ENCODE data around the gene FMN1.

Gene FMN1

DNA sequence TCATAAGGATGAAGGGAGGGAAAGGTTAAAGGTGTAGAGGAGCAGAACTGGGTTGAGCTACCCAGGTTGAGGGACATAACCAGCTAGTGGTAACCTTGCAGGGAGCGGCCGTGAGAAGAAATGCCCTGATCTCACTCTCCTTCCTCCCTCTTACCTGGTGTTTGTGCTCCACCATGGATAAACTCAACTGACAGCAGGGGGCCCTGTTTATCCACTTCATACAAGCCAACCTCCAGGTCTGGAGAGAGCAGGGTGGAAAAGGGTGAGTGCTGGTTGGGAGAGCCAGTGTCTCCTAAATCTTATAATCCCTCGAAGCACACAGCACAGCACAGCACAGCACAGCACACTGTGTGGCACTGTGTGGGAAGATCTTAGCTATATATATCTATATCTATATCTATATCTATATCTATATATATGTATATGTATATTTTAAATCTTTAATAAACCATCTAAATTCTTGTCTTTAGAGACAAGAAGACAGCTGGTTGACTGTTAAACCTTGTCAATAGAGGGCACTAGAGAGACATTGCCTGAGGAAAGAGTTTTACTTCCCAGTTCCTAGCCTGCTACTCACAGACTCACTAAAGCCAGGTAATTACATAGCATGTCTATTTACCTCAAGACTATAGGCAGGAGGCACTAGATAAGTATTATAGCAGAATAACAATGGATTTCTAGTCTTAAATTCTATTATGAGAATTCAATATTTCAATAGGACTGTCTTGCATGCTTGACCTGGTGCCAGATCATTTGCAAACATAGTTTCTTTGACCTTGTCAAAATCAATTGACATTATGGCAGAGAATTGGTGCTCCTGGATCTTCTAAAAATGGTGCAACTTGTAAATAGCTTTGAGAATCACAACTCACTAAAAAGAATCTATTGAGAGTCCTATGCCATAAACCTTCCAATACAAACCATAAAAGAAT, 21.7 kb upstream of the FMN1 start:
- Histone ChIP-seq H3K4me3 (ENCODE audit: low read depth, low read length) (no peak overlapping the region), H3K4me1 (ENCODE audit: control insufficient read depth, insufficient read depth, low read length) (no peaks in the 10 kb centered on the region), H3K27ac (ENCODE audit: low read depth, low read length) (no peak overlapping the region), H3K9ac (ENCODE audit: low read length) (no peak overlapping the region), H3K36me3 (ENCODE audit: control insufficient read depth, insufficient read depth, low read length) (no peaks in the 10 kb centered on the region), H3K9me3 (ENCODE audit: control insufficient read depth, insufficient read depth, low read depth, low read length) (no peaks in the 10 kb centered on the region), H3K27me3 (ENCODE audit: control insufficient read depth, insufficient read depth, low read length) (no peaks in the 10 kb centered on the region)

DNA sequence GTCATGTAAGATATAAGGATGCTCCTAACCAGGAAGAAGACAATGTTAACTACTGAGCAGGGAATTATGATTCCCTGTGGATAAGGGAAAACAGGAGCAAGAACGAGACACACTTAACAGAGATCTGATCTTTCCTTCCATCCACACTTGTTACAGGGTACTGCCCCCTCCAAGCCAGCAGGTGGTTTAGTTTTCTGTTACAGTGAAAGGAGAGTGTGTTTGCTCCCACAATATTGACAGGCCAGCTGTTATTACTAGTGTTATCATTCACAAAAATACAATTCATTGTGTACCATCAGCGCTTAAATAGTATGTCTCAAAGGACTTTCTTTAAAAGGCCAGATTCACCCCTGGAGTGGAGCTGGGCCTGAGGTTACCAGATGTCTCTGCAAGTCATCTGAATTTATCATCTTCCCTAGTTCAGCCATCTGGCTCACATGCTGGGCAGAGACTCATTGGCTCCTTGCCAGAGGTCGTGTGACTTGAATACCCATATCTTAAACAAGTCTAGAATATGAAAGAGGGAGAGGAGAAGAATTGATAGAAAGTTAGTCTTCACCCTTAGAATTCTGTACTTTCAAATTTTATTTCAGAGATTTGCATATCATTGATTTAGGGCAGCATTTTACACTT, 16.8 kb upstream of the FMN1 start:
- H3K9me3 ChIP-seq (ENCODE audit: control insufficient read depth, insufficient read depth, low read depth, low read length) = no peaks in the 10 kb centered on the region
- H3K27ac ChIP-seq (ENCODE audit: low read depth, low read length) = no peak overlapping the region

DNA sequence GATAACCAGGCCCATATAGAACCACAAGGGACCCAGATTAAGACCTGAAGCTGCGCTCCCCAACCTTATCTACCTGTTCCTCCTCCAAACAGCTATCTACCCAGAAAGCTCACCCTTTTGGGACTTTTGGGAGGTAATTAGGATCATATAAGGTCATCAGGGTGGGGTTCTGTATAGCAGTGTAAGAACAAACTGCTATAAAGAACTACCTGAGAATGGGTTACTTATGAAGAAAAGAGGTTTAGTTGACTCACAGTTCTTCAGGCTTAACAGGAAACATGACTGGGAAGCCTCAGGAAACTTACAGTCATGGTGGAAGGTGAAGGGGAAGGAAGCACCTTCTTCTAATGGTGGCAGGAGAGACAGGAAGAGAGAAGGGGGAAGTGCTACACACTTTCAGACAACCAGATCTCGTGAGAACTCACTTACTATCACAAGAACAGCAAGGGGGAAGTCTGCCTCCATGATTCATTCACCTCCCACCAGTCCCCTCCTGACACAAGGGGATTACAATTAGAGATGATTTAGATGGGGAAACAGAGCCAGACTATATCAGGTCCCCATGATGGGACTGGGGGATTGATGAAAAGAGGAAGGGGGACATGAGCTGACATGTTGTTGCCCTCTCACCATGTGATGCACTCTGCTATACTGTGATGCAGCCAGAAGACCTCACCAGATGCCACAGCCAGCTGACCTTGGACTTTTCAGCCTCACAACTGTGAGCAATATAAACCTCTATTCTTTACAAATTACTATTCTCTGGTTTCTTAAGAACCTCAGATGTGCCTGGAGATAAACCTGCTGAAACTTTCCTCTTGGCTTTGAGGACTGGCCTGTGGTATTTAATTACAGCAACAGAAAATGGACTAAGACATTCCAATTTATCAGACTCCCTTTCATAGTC, 15.3 kb upstream of the FMN1 start:
- Histone ChIP-seq H3K9me3 (ENCODE audit: control insufficient read depth, insufficient read depth, low read depth, low read length) (no peaks in the 10 kb centered on the region), H3K4me3 (ENCODE audit: low read depth, low read length) (no peak overlapping the region), H3K27me3 (ENCODE audit: control insufficient read depth, insufficient read depth, low read length) (no peaks in the 10 kb centered on the region), H3K36me3 (ENCODE audit: control insufficient read depth, insufficient read depth, low read length) (no peaks in the 10 kb centered on the region), H3K9ac (ENCODE audit: low read length) (no peak overlapping the region), H3K4me1 (ENCODE audit: control insufficient read depth, insufficient read depth, low read length) (peaks cover 6% of the 10 kb centered on the region; the same call in 1 of the 2 replicates), H3K27ac (ENCODE audit: low read depth, low read length) (no peak overlapping the region)

More for the DNA sequence above, 16.8 kb upstream of the FMN1 start:
- H3K27me3 ChIP-seq (ENCODE audit: control insufficient read depth, insufficient read depth, low read length) = no peaks in the 10 kb centered on the region
- peaks cover 3% of the 10 kb centered on the region; the same call in 1 of the 2 replicates for H3K4me1 ChIP-seq (ENCODE audit: control insufficient read depth, insufficient read depth, low read length)
- H3K4me3 ChIP-seq (ENCODE audit: low read depth, low read length) = no peak overlapping the region
- H3K36me3 ChIP-seq (ENCODE audit: control insufficient read depth, insufficient read depth, low read length) = no peaks in the 10 kb centered on the region
- H3K9ac ChIP-seq (ENCODE audit: low read length) = no peak overlapping the region

DNA sequence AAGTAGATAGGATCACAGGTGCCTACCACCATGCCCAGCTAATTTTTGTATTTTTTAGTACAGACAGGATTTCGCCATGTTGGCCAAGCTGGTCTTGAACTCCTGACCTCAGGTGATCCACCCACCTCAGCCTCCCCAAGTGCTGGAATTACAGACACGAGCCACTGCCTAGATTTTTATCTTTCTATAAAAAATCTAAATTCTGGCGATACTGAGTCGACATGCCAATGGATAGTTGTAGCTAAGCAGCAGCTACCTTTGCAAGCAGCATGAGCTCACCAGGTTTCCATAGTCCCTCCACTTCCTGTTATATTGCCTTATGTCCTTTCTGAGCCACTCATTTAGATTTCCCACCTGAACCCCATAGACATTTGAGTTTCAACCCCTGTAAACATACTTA, 13.1 kb upstream of the FMN1 start:
- Histone ChIP-seq H3K9ac (ENCODE audit: low read length) (no peak overlapping the region), H3K4me1 (ENCODE audit: control insufficient read depth, insufficient read depth, low read length) (peaks cover 6% of the 10 kb centered on the region; the same call in 1 of the 2 replicates), H3K36me3 (ENCODE audit: control insufficient read depth, insufficient read depth, low read length) (no peaks in the 10 kb centered on the region), H3K27ac (ENCODE audit: low read depth, low read length) (no peak overlapping the region), H3K9me3 (ENCODE audit: control insufficient read depth, insufficient read depth, low read depth, low read length) (no peaks in the 10 kb centered on the region), H3K27me3 (ENCODE audit: control insufficient read depth, insufficient read depth, low read length) (no peaks in the 10 kb centered on the region), H3K4me3 (ENCODE audit: low read depth, low read length) (no peak overlapping the region)

DNA sequence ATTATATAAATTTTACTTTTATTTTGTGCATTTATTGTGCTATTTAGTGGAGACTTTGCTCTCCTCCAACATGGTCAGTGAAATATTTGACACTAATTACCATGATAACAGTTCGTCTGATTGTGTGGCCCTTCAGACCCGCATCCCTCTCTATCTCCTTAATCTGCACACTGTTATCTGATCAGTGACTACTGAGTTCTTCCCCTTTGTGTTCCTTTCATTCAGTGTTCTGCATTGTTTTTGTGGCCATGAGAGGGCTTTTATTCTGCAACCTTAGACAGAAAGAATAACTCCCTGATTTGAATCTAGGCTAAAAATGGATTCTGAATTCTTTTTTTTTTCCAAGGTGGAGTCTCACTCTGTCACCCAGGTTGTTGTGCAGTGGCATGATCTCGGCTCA, 11.9 kb upstream of the FMN1 start:
- Histone ChIP-seq H3K27ac (ENCODE audit: low read depth, low read length) (no peak overlapping the region), H3K27me3 (ENCODE audit: control insufficient read depth, insufficient read depth, low read length) (no peaks in the 10 kb centered on the region)

DNA sequence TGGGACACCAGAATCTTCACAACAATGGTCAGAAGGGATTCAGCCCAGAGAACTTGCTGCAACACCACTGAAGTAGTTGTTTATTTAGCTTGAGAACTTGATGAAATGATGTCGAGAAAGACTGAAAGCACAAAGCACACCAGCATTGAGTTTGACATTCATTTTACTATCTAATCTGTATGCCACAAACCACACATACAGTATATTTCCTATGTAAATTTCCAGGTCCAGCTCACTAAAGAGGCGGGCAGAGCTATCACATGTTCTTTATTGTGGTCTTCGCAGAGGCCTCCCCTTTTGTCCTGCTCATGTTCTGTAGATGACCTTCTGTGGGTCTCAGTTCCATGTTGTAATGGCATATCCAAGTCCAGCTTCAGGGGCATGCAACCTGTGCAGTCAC, 10.4 kb upstream of the FMN1 start:
- H3K9ac ChIP-seq (ENCODE audit: low read length) = no peak overlapping the region
- no peak overlapping the region for H3K27ac ChIP-seq (ENCODE audit: low read depth, low read length)
- H3K9me3 ChIP-seq (ENCODE audit: control insufficient read depth, insufficient read depth, low read depth, low read length) = no peaks in the 10 kb centered on the region
- peaks cover 31% of the 10 kb centered on the region for H3K4me1 ChIP-seq (ENCODE audit: control insufficient read depth, insufficient read depth, low read length)
- no peaks in the 10 kb centered on the region for H3K36me3 ChIP-seq (ENCODE audit: control insufficient read depth, insufficient read depth, low read length)
- no peak overlapping the region for H3K4me3 ChIP-seq (ENCODE audit: low read depth, low read length)
- no peaks in the 10 kb centered on the region for H3K27me3 ChIP-seq (ENCODE audit: control insufficient read depth, insufficient read depth, low read length)

More for the DNA sequence above, 11.9 kb upstream of the FMN1 start:
- no peak overlapping the region for H3K9ac ChIP-seq (ENCODE audit: low read length)
- H3K36me3 ChIP-seq (ENCODE audit: control insufficient read depth, insufficient read depth, low read length) = no peaks in the 10 kb centered on the region
- H3K4me1 ChIP-seq (ENCODE audit: control insufficient read depth, insufficient read depth, low read length) = peaks cover 17% of the 10 kb centered on the region
- no peak overlapping the region for H3K4me3 ChIP-seq (ENCODE audit: low read depth, low read length)
- H3K9me3 ChIP-seq (ENCODE audit: control insufficient read depth, insufficient read depth, low read depth, low read length) = no peaks in the 10 kb centered on the region

DNA sequence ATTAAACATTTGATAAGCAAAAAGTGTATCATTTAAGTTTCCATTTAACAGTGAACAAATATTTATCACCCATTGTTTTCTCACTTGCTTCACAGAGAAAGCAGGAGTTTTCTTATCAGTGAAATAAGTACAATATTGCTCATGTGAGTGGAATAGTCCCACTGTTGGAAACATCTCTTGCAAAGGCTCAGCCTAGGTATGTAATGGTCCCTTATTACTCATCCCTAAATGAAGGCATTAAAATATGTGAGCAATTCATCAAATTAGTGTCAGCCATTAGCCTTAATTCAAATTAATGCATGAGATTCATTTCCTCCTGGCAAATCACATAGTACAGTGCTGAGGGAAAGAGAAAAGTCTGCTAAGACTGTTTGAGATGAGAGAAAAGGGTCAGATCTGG, 9.6 kb upstream of the FMN1 start:
- Histone ChIP-seq H3K9ac (ENCODE audit: low read length) (no peak overlapping the region), H3K4me1 (ENCODE audit: control insufficient read depth, insufficient read depth, low read length) (peaks cover 39% of the 10 kb centered on the region), H3K9me3 (ENCODE audit: control insufficient read depth, insufficient read depth, low read depth, low read length) (no peaks in the 10 kb centered on the region), H3K4me3 (ENCODE audit: low read depth, low read length) (no peak overlapping the region), H3K36me3 (ENCODE audit: control insufficient read depth, insufficient read depth, low read length) (no peaks in the 10 kb centered on the region), H3K27ac (ENCODE audit: low read depth, low read length) (no peak overlapping the region), H3K27me3 (ENCODE audit: control insufficient read depth, insufficient read depth, low read length) (no peaks in the 10 kb centered on the region)

DNA sequence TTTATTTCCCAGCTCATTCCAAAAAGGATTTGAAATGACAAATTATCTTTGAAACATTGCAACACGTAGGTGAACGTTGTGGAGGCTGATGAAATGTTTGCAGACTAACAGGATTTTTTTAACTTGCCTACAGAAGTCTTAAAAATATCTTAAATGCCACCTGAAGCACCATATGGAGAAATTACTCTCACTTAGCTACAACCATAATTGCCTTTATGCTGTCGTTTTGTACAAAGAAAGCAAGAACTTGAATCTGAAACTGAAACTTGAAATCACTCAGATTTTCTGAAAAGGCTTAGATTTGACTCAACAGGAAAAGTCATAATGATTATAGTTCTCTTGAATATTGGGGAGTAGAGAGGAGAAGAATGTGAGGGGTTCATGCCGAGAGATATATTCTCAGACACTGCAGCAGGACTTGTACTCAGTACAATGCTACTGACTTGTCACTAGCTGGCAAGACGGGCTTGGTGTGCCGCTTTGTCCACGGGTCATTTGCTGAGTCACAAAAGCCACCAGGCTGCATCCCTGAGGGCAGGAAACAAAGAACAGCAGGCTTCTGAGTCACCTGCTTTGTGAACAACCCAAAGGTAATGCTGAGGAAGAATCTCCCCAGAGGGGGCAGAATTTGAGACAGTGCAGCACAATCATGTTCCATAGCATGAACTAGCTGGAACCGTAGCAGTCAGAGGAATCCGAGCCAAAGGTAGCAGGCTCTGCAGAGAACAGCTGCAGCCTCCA, 7.1 kb upstream of the FMN1 start:
- H3K27ac ChIP-seq (ENCODE audit: low read depth, low read length) = peak overlapping the region; percentile 10; the same call in 1 of the 2 replicates
- no peaks in the 10 kb centered on the region for H3K9me3 ChIP-seq (ENCODE audit: control insufficient read depth, insufficient read depth, low read depth, low read length)
- peaks cover 40% of the 10 kb centered on the region for H3K4me1 ChIP-seq (ENCODE audit: control insufficient read depth, insufficient read depth, low read length)
- peak overlapping the region; percentile 59 for H3K9ac ChIP-seq (ENCODE audit: low read length)
- no peak overlapping the region for H3K4me3 ChIP-seq (ENCODE audit: low read depth, low read length)
- H3K36me3 ChIP-seq (ENCODE audit: control insufficient read depth, insufficient read depth, low read length) = no peaks in the 10 kb centered on the region
- no peaks in the 10 kb centered on the region for H3K27me3 ChIP-seq (ENCODE audit: control insufficient read depth, insufficient read depth, low read length)

DNA sequence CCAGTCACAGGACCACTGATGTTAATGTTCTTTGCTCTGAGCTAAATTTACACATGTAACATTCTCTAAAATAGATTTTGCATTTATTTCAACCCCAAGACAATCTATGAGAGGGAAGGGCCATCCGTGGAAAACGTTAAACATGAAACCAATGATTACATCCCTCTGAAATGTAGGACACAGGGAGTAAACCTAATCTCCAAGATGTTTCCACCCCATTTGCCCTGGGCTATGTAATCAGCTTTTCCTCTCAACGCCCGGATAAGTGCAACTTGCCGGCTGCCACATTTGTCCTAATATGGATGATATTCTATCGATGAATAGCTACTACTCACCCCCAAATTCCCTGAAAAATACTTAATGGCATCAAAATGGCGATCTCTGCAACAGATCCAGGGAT, 6.4 kb upstream of the FMN1 start:
- Histone ChIP-seq H3K4me1 (ENCODE audit: control insufficient read depth, insufficient read depth, low read length) (peaks cover 34% of the 10 kb centered on the region), H3K9me3 (ENCODE audit: control insufficient read depth, insufficient read depth, low read depth, low read length) (no peaks in the 10 kb centered on the region), H3K4me3 (ENCODE audit: low read depth, low read length) (no peak overlapping the region), H3K9ac (ENCODE audit: low read length) (peak overlapping the region; percentile 59), H3K36me3 (ENCODE audit: control insufficient read depth, insufficient read depth, low read length) (no peaks in the 10 kb centered on the region), H3K27ac (ENCODE audit: low read depth, low read length) (peak overlapping the region; percentile 10; the same call in 1 of the 2 replicates), H3K27me3 (ENCODE audit: control insufficient read depth, insufficient read depth, low read length) (no peaks in the 10 kb centered on the region)

DNA sequence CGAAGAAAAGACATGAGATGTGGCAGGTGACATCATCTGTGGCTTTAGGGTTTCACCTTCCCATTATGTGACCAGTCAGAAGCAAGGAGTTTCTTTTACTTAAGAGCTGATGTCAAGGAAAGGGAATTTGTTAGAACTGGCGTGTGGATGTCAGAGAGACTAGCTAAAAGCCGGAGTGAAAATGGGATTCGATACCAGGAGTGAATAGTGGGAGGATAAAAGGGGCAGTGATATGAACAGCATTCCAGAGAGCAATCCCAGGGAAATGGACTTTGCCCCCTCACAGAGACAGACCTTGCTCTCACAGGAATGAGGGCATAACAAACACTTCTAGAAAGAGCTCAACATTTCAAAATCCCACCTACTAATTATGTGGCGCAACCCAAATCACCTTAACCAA, 5.9 kb upstream of the FMN1 start:
- Histone ChIP-seq H3K27me3 (ENCODE audit: control insufficient read depth, insufficient read depth, low read length) (peaks cover 2% of the 10 kb centered on the region; the same call in 1 of the 2 replicates), H3K4me3 (ENCODE audit: low read depth, low read length) (no peak overlapping the region), H3K4me1 (ENCODE audit: control insufficient read depth, insufficient read depth, low read length) (peaks cover 36% of the 10 kb centered on the region), H3K27ac (ENCODE audit: low read depth, low read length) (peak overlapping the region; percentile 22; the same call in 1 of the 2 replicates), H3K9ac (ENCODE audit: low read length) (no peak overlapping the region), H3K36me3 (ENCODE audit: control insufficient read depth, insufficient read depth, low read length) (no peaks in the 10 kb centered on the region), H3K9me3 (ENCODE audit: control insufficient read depth, insufficient read depth, low read depth, low read length) (no peaks in the 10 kb centered on the region)
